Measurements from ENCODE around the gene NTRK3.

- TF ChIP-seq EZH2phosphoT487 (IDR thresholded peaks at IDR 0.05; ENCODE audit: borderline replicate concordance, low read length) (no peak), CTCF (IDR thresholded peaks at IDR 0.05; ENCODE audit: low read depth, low read length, poor library complexity, severe bottlenecking) (no peak)
Observed at GRCh38 chr15:88032787-88033186, 223.8 kb downstream of the NTRK3 start.
